HL-60 (cell line): ENCODE measurements around the gene MAX.
A peak's percentile ranks its signal among the peaks of the same experiment; 100 is the strongest.

Source experiments
- DNase-seq, 2 experiments: peaks; one replicate each; pipeline ENCODE4 v3.0.0-alpha.2; 2010 to 2020; ENCODE audit warnings: low read depth in 1 of 2, low spot score in 1 of 2
- H3K27ac ChIP-seq: fragments of 250-450 bp; sonication (Bioruptor Pico); replicated peaks from 2 replicates; pipeline ENCODE4 v1.5.1; 2020; ENCODE audit warnings: mild to moderate bottlenecking, moderate library complexity
- H3K27me3 ChIP-seq: fragments of 250-450 bp; sonication (Bioruptor Pico); 2 replicates; pipeline ENCODE4 v1.5.1; 2021; ENCODE audit warnings: mild to moderate bottlenecking, moderate library complexity; ENCODE audit not compliant: insufficient read depth, poor library complexity, severe bottlenecking
- H3K4me3 ChIP-seq: replicated peaks from 2 replicates; pipeline ENCODE4 v1.5.1; 2011; ENCODE audit warnings: mild to moderate bottlenecking, control low read depth, low read length; ENCODE audit not compliant: insufficient read depth
- CTCF ChIP-seq: IDR thresholded peaks from one replicate; pipeline ENCODE4 v1.5.1; 2011; ENCODE audit warnings: low read length, control low read depth, inconsistent platforms; ENCODE audit not compliant: insufficient read depth
- GABPA ChIP-seq: IDR thresholded peaks from 2 replicates; pipeline ENCODE4 v1.6.1; 2012; ENCODE audit warnings: low read depth
- POLR2AphosphoS5 ChIP-seq: IDR thresholded peaks from 2 replicates; pipeline ENCODE4 v1.6.1; 2012; ENCODE audit warnings: low read depth
- REST ChIP-seq: IDR thresholded peaks from 2 replicates; pipeline ENCODE4 v1.6.1; 2012; ENCODE audit warnings: low read depth; ENCODE audit not compliant: insufficient replicate concordance
- SPI1 ChIP-seq: IDR thresholded peaks from 2 replicates; pipeline ENCODE4 v1.6.1; 2012; ENCODE audit warnings: low read depth, mild to moderate bottlenecking, borderline replicate concordance

MAX gene

DNA sequence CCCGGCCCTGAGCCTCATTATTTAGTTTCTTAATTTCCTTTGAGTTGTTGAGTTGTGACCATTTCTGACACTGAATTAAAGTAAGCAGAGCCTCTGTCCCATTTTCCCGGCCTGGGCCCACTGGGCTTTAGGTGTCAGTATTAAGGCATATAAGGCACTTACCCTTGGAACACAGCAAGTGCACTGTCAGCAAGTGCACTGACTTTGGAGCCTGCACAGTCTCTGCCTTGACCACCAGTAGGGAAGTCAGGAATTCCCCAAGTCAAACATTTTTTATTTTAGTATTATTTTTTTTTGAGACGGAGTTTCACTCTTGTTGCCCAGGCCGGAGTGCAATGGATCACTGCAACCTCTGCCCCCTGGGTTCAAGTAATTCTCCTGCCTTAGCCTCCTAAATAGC lies 56.6 kb downstream of the MAX start:
- TF ChIP-seq CTCF (no peak), SPI1 (no peak), REST (no peak), POLR2AphosphoS5 (no peak), GABPA (no peak)
- Histone ChIP-seq H3K27me3 (no peaks in the 10 kb centered on the region), H3K27ac (peak overlapping the region; percentile 86), H3K4me3 (no peak overlapping the region)
- no peak for DNase-seq

- no peaks in the 10 kb centered on the region for H3K27me3 ChIP-seq
- no peak overlapping the region for H3K4me3 ChIP-seq
- DNase-seq, result peak; percentile 20 to 23
- H3K27ac ChIP-seq, result peak overlapping the region; percentile 86
- TF ChIP-seq CTCF, result no peak
- TF ChIP-seq POLR2AphosphoS5, result no peak
- TF ChIP-seq SPI1, result peak; percentile 55
Observed at GRCh38 chr14:65045006-65045405, 57.3 kb downstream of the MAX start.

DNA sequence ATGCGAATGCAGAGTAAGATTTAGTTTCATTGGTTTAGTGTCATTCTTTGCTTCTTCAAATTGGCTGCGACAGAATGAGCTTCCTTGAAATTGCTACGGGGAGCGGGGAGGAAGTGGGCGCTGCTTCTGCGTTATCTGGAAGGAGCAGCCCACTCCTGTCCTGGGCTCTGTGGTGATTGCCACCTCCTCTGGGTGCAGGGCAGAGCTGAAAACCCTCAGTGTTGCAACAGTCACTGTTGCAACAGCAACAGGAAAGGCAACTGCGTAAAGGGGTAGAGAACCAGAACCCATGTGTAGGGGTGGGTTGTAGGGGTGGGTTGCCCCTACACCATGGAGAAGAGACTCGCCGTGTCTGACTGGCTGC lies 57.7 kb downstream of the MAX start:
- Histone ChIP-seq H3K4me3 (no peak overlapping the region), H3K27me3 (no peaks in the 10 kb centered on the region), H3K27ac (peak overlapping the region; percentile 86)
- TF ChIP-seq SPI1, result peak; percentile 83; the same call in 1 of the 2 replicates
- TF ChIP-seq GABPA, result no peak
- TF ChIP-seq REST, result peak; percentile 39
- TF ChIP-seq CTCF, result no peak
- peak; percentile 86 for TF ChIP-seq POLR2AphosphoS5
- DNase-seq, result peak; percentile 67 to 94

DNA sequence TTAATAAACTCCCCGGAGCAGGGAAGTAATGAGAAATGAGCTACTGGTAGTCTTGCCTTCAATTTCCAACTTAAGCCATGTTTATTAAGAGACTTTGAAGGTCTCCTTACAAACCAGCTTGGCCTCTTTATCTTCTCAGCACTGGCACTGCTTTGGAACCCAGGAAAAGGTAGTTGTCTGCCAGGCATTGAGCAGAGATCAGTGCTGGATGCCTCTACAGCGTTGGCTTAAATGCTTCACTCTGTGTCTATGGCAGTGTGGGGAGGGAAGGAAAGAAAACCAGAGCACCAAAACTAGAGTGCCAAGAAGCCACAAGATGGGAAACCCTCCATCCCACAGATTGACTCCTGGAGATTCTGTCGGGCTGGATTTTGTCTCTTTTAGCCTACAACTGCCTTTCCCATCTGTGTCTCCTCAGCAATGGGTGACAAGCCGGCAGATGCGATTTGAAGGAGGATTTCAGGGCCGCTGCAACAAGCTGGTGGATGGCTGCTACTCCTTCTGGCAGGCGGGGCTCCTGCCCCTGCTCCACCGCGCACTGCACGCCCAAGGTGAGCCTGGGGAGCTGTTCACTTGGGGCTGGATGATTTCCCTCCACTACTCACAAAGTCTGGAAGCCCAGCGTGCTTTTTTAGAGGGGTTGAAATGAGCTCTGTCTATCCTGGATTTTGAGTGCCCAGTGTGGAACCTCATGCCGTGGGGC lies 58.3 kb downstream of the MAX start:
- no peaks in the 10 kb centered on the region for H3K27me3 ChIP-seq

More for the DNA sequence above, 58.3 kb downstream of the MAX start:
- DNase-seq, result no peak
- peak overlapping the region; percentile 86 for H3K27ac ChIP-seq
- no peak overlapping the region for H3K4me3 ChIP-seq
- TF ChIP-seq POLR2AphosphoS5, result no peak
- TF ChIP-seq SPI1, result no peak
- no peak for TF ChIP-seq CTCF
- TF ChIP-seq REST, result no peak
- no peak for TF ChIP-seq GABPA
